NCI-H146 treated with DMSO at 0.1 percent for 48 hours (cell line): Measurements from ENCODE around the gene LRRC32.
"Not testable (repeated sequence)": the region's sequence is repeated elsewhere in the genome, so short reads cannot be mapped to it uniquely, and the experiment has no call there.

Experiments used
- DNase-seq: peaks from one replicate; lab custom pipeline; 2025; ENCODE audit not compliant: unreplicated experiment; lab: John Stamatoyannopoulos, UW

The LRRC32 gene

GRCh38 chr11:76653012-76653673 is 17.4 kb downstream of the LRRC32 start:
- DNase-seq, result no peak

GRCh38 chr11:76649851-76650372 is 20.6 kb downstream of the LRRC32 start:
- DNase-seq, result no peak

GRCh38 chr11:76649011-76649410 is 21.5 kb downstream of the LRRC32 start:
- no peak for DNase-seq

GRCh38 chr11:76648061-76648460 is 22.5 kb downstream of the LRRC32 start:
- DNase-seq, result no peak

GRCh38 chr11:76646882-76647534 is 23.5 kb downstream of the LRRC32 start:
- no peak for DNase-seq

GRCh38 chr11:76644591-76644990 is 26.0 kb downstream of the LRRC32 start:
- no peak for DNase-seq

GRCh38 chr11:76643711-76644110 is 26.8 kb downstream of the LRRC32 start:
- not testable (repeated sequence) for DNase-seq

GRCh38 chr11:76642341-76642740 is 28.2 kb downstream of the LRRC32 start:
- no peak for DNase-seq

GRCh38 chr11:76641905-76642304 is 28.6 kb downstream of the LRRC32 start:
- DNase-seq, result no peak

- DNase-seq, result peak; percentile 14
Measured at GRCh38 chr11:76640501-76640900, 30.0 kb downstream of the LRRC32 start.

- DNase-seq, result no peak
Measured at GRCh38 chr11:76639621-76640020, 30.9 kb downstream of the LRRC32 start.

- DNase-seq, result no peak
Measured at GRCh38 chr11:76638270-76639197, 32.0 kb downstream of the LRRC32 start.

GRCh38 chr11:76637491-76638269 is 32.9 kb downstream of the LRRC32 start:
- no peak for DNase-seq

- no peak for DNase-seq
Measured at GRCh38 chr11:76636826-76637460, 33.6 kb downstream of the LRRC32 start.

- DNase-seq, result no peak
Measured at GRCh38 chr11:76635991-76636738, 34.4 kb downstream of the LRRC32 start.

- DNase-seq, result no peak
Measured at GRCh38 chr11:76634886-76635285, 35.7 kb downstream of the LRRC32 start.

GRCh38 chr11:76632492-76632891 is 38.1 kb downstream of the LRRC32 start:
- DNase-seq, result no peak

GRCh38 chr11:76631566-76632308 is 38.8 kb downstream of the LRRC32 start:
- DNase-seq, result no peak
